ENCODE measurements around the gene LILRA1. TPM values are rescaled to one million over a fixed set of nuclear protein-coding genes. Genes with fewer than 3 reads are reported as not detected.
"Not testable (repeated sequence)": the region's sequence is repeated elsewhere in the genome, so short reads cannot be mapped to it uniquely, and the experiment has no call there.

The LILRA1 gene
- polyA plus RNA-seq (ENCODE audit: insufficient read depth in 1 of 5, insufficient read length in 5 of 5, low replicate concordance in 1 of 5): under 1 TPM; 0.22 to 0.54 (median 0.41) TPM
- long read RNA-seq, donor 1: 0 reads
- long read RNA-seq, donor 2: 0 reads
- long read RNA-seq, donor 3: 0 reads
- long read RNA-seq, donor 4: 0 reads
- long read RNA-seq, donor 5: 0 reads
- long read RNA-seq, donor 6: 0 reads
- long read RNA-seq, donor 7: 0 reads
- long read RNA-seq, donor 8: 0 reads

- not testable (repeated sequence) for DNase-seq
Observed at GRCh38 chr19:54593445-54593844, at the start of gene LILRA1. Gene LILRA1, plus strand, starts transcription at chr19:54593632. Its CDS starts 613 bp downstream, at chr19:54594245.

GRCh38 chr19:54548806-54549205 is 44.6 kb upstream of the LILRA1 start:
- DNase-seq: no peak

- DNase-seq: no peak
Observed at GRCh38 chr19:54549224-54549623, 44.2 kb upstream of the LILRA1 start.

- DNase-seq: no peak
Observed at GRCh38 chr19:54551293-54551692, 42.1 kb upstream of the LILRA1 start.

- no peak for DNase-seq
Observed at GRCh38 chr19:54551950-54552912, 41.2 kb upstream of the LILRA1 start.

GRCh38 chr19:54552913-54553310 is 40.5 kb upstream of the LILRA1 start:
- no peak for DNase-seq

- DNase-seq: no peak
Observed at GRCh38 chr19:54554006-54554405, 39.4 kb upstream of the LILRA1 start.

GRCh38 chr19:54554896-54555295 is 38.5 kb upstream of the LILRA1 start:
- DNase-seq: no peak

- no peak for DNase-seq
Observed at GRCh38 chr19:54556194-54556593, 37.2 kb upstream of the LILRA1 start.

- DNase-seq: no peak
Observed at GRCh38 chr19:54558339-54558738, 35.1 kb upstream of the LILRA1 start.

GRCh38 chr19:54560881-54561385 is 32.5 kb upstream of the LILRA1 start:
- no peak for DNase-seq

GRCh38 chr19:54561840-54562239 is 31.6 kb upstream of the LILRA1 start:
- DNase-seq: no peak

GRCh38 chr19:54563206-54563605 is 30.2 kb upstream of the LILRA1 start:
- DNase-seq: not testable (repeated sequence)

- DNase-seq: no peak
Observed at GRCh38 chr19:54570316-54570715, 23.1 kb upstream of the LILRA1 start.

GRCh38 chr19:54571715-54572615 is 21.5 kb upstream of the LILRA1 start:
- not testable (repeated sequence) for DNase-seq

- DNase-seq: no peak
Observed at GRCh38 chr19:54572696-54573311, 20.6 kb upstream of the LILRA1 start.

GRCh38 chr19:54573330-54573872 is 20.0 kb upstream of the LILRA1 start, which contains the start of gene LILRA2:
Gene LILRA2, plus strand, starts transcription at chr19:54573790. Its CDS starts 89 bp downstream, at chr19:54573879.
- no peak for DNase-seq

- DNase-seq: no peak
Observed at GRCh38 chr19:54574051-54574450, 19.4 kb upstream of the LILRA1 start.

GRCh38 chr19:54574527-54575056 is 18.8 kb upstream of the LILRA1 start:
- no peak for DNase-seq

- not testable (repeated sequence) for DNase-seq
Observed at GRCh38 chr19:54575205-54575604, 18.2 kb upstream of the LILRA1 start.
